Activated naive CD8-positive, alpha-beta T cell (primary cell): Measurements from ENCODE around the gene USP44.
A peak's percentile ranks its signal among the peaks of the same experiment; 100 is the strongest.

ENCODE experiments used
- H3K27ac Mint-ChIP-seq: one replicate; pipeline ENCODE4 v1.8.0; 2021; ENCODE audit warnings: mixed read lengths
- H3K27me3 Mint-ChIP-seq: one replicate; pipeline ENCODE4 v1.8.0; 2021; ENCODE audit warnings: mixed read lengths
- H3K36me3 Mint-ChIP-seq: one replicate; pipeline ENCODE4 v1.8.0; 2021; ENCODE audit warnings: mixed read lengths
- H3K4me1 Mint-ChIP-seq: one replicate; pipeline ENCODE4 v1.8.0; 2021; ENCODE audit warnings: low read depth, mixed read lengths
- H3K4me3 Mint-ChIP-seq: one replicate; pipeline ENCODE4 v1.8.0; 2021; ENCODE audit warnings: mild to moderate bottlenecking, mixed read lengths
- H3K9me3 Mint-ChIP-seq: one replicate; pipeline ENCODE4 v1.8.0; 2021; ENCODE audit warnings: low read depth, mixed read lengths

Gene USP44

GRCh38 chr12:95538656-95539055 is 12.6 kb downstream of the USP44 start:
- Mint-ChIP-seq H3K9me3 (no peaks in the 10 kb centered on the region), H3K27me3 (no peaks in the 10 kb centered on the region), H3K36me3 (no peaks in the 10 kb centered on the region), H3K4me1 (peaks cover 2% of the 10 kb centered on the region), H3K4me3 (no peak overlapping the region), H3K27ac (no peak overlapping the region)

GRCh38 chr12:95538006-95538405 is 13.3 kb downstream of the USP44 start:
- no peaks in the 10 kb centered on the region for H3K36me3 Mint-ChIP-seq
- H3K27ac Mint-ChIP-seq = no peak overlapping the region
- H3K27me3 Mint-ChIP-seq = no peaks in the 10 kb centered on the region
- peaks cover 4% of the 10 kb centered on the region for H3K4me1 Mint-ChIP-seq
- no peaks in the 10 kb centered on the region for H3K9me3 Mint-ChIP-seq
- no peak overlapping the region for H3K4me3 Mint-ChIP-seq

GRCh38 chr12:95533985-95534384 is 17.3 kb downstream of the USP44 start:
- no peaks in the 10 kb centered on the region for H3K9me3 Mint-ChIP-seq
- no peaks in the 10 kb centered on the region for H3K27me3 Mint-ChIP-seq
- H3K4me3 Mint-ChIP-seq = no peak overlapping the region
- peaks cover 3% of the 10 kb centered on the region for H3K36me3 Mint-ChIP-seq
- no peak overlapping the region for H3K27ac Mint-ChIP-seq
- peaks cover 13% of the 10 kb centered on the region for H3K4me1 Mint-ChIP-seq

- no peaks in the 10 kb centered on the region for H3K27me3 Mint-ChIP-seq
- no peak overlapping the region for H3K4me3 Mint-ChIP-seq
- H3K36me3 Mint-ChIP-seq = peaks cover 3% of the 10 kb centered on the region
- no peaks in the 10 kb centered on the region for H3K9me3 Mint-ChIP-seq
- H3K27ac Mint-ChIP-seq = no peak overlapping the region
- peaks cover 15% of the 10 kb centered on the region for H3K4me1 Mint-ChIP-seq
These were observed 18.4 kb downstream of the USP44 start for GRCh38 chr12:95532851-95533250.

- H3K9me3 Mint-ChIP-seq = no peaks in the 10 kb centered on the region
- no peak overlapping the region for H3K27ac Mint-ChIP-seq
- no peak overlapping the region for H3K4me3 Mint-ChIP-seq
- peaks cover 3% of the 10 kb centered on the region for H3K36me3 Mint-ChIP-seq
- peaks cover 15% of the 10 kb centered on the region for H3K4me1 Mint-ChIP-seq
- H3K27me3 Mint-ChIP-seq = no peaks in the 10 kb centered on the region
These were observed 21.5 kb downstream of the USP44 start for GRCh38 chr12:95529693-95530225.

GRCh38 chr12:95528431-95528830 is 22.8 kb downstream of the USP44 start:
- Mint-ChIP-seq H3K27me3 (no peaks in the 10 kb centered on the region), H3K4me1 (peaks cover 13% of the 10 kb centered on the region), H3K27ac (no peak overlapping the region), H3K4me3 (no peak overlapping the region), H3K9me3 (no peaks in the 10 kb centered on the region), H3K36me3 (peaks cover 3% of the 10 kb centered on the region)

GRCh38 chr12:95522692-95523091 is 28.6 kb downstream of the USP44 start:
- Mint-ChIP-seq H3K4me3 (no peak overlapping the region), H3K4me1 (no peaks in the 10 kb centered on the region), H3K27ac (no peak overlapping the region), H3K27me3 (no peaks in the 10 kb centered on the region), H3K36me3 (peaks cover 2% of the 10 kb centered on the region), H3K9me3 (no peaks in the 10 kb centered on the region)

GRCh38 chr12:95520816-95521215 is 30.5 kb downstream of the USP44 start:
- Mint-ChIP-seq H3K36me3 (peaks cover 7% of the 10 kb centered on the region), H3K9me3 (no peaks in the 10 kb centered on the region), H3K4me1 (peaks cover 4% of the 10 kb centered on the region), H3K27ac (no peak overlapping the region), H3K27me3 (no peaks in the 10 kb centered on the region), H3K4me3 (no peak overlapping the region)

GRCh38 chr12:95518944-95519343 is 32.3 kb downstream of the USP44 start:
- H3K36me3 Mint-ChIP-seq = peaks cover 14% of the 10 kb centered on the region
- no peak overlapping the region for H3K27ac Mint-ChIP-seq
- H3K9me3 Mint-ChIP-seq = no peaks in the 10 kb centered on the region
- peaks cover 4% of the 10 kb centered on the region for H3K4me1 Mint-ChIP-seq
- no peaks in the 10 kb centered on the region for H3K27me3 Mint-ChIP-seq
- H3K4me3 Mint-ChIP-seq = no peak overlapping the region

- H3K9me3 Mint-ChIP-seq = no peaks in the 10 kb centered on the region
- no peak overlapping the region for H3K4me3 Mint-ChIP-seq
- peaks cover 4% of the 10 kb centered on the region for H3K4me1 Mint-ChIP-seq
- peaks cover 14% of the 10 kb centered on the region for H3K36me3 Mint-ChIP-seq
- peak overlapping the region; percentile 34 for H3K27ac Mint-ChIP-seq
- H3K27me3 Mint-ChIP-seq = no peaks in the 10 kb centered on the region
These were observed 34.0 kb downstream of the USP44 start for GRCh38 chr12:95517246-95517645.

GRCh38 chr12:95516757-95517156 is 34.5 kb downstream of the USP44 start:
- no peaks in the 10 kb centered on the region for H3K27me3 Mint-ChIP-seq
- peak overlapping the region; percentile 37 for H3K27ac Mint-ChIP-seq
- H3K36me3 Mint-ChIP-seq = peaks cover 14% of the 10 kb centered on the region
- H3K9me3 Mint-ChIP-seq = no peaks in the 10 kb centered on the region
- no peak overlapping the region for H3K4me3 Mint-ChIP-seq
- peaks cover 4% of the 10 kb centered on the region for H3K4me1 Mint-ChIP-seq

GRCh38 chr12:95515197-95515596 is 36.1 kb downstream of the USP44 start:
- Mint-ChIP-seq H3K4me1 (peaks cover 6% of the 10 kb centered on the region), H3K27me3 (no peaks in the 10 kb centered on the region), H3K36me3 (peaks cover 11% of the 10 kb centered on the region), H3K9me3 (no peaks in the 10 kb centered on the region), H3K27ac (peak overlapping the region; percentile 41), H3K4me3 (no peak overlapping the region)

GRCh38 chr12:95513599-95513998 is 37.7 kb downstream of the USP44 start:
- H3K27ac Mint-ChIP-seq = no peak overlapping the region
- no peaks in the 10 kb centered on the region for H3K27me3 Mint-ChIP-seq
- H3K36me3 Mint-ChIP-seq = peaks cover 15% of the 10 kb centered on the region
- no peaks in the 10 kb centered on the region for H3K9me3 Mint-ChIP-seq
- H3K4me3 Mint-ChIP-seq = no peak overlapping the region
- H3K4me1 Mint-ChIP-seq = peaks cover 12% of the 10 kb centered on the region

- Mint-ChIP-seq H3K4me1 (peaks cover 14% of the 10 kb centered on the region), H3K27ac (no peak overlapping the region), H3K36me3 (peaks cover 12% of the 10 kb centered on the region), H3K4me3 (no peak overlapping the region), H3K9me3 (no peaks in the 10 kb centered on the region), H3K27me3 (no peaks in the 10 kb centered on the region)
These were observed 39.3 kb downstream of the USP44 start for GRCh38 chr12:95511977-95512376.

- Mint-ChIP-seq H3K4me1 (peaks cover 12% of the 10 kb centered on the region), H3K27ac (no peak overlapping the region), H3K4me3 (no peak overlapping the region), H3K9me3 (no peaks in the 10 kb centered on the region), H3K36me3 (peaks cover 10% of the 10 kb centered on the region), H3K27me3 (no peaks in the 10 kb centered on the region)
These were observed 42.0 kb downstream of the USP44 start for GRCh38 chr12:95509300-95509699.

- Mint-ChIP-seq H3K27me3 (no peaks in the 10 kb centered on the region), H3K4me1 (peaks cover 22% of the 10 kb centered on the region), H3K27ac (no peak overlapping the region), H3K4me3 (no peak overlapping the region), H3K36me3 (peaks cover 10% of the 10 kb centered on the region), H3K9me3 (no peaks in the 10 kb centered on the region)
These were observed 44.4 kb downstream of the USP44 start for GRCh38 chr12:95506707-95507523.
